Fibroblast of lung (primary cell): ENCODE measurements around the gene GLB1L3. TPM values are rescaled to one million over a fixed set of nuclear protein-coding genes. Genes with fewer than 3 reads are reported as not detected.
"Not testable (repeated sequence)": the region's sequence is repeated elsewhere in the genome, so short reads cannot be mapped to it uniquely, and the experiment has no call there.

Experiments used
- DNase-seq, 2 donors: peaks; one replicate each; pipeline versions ENCODE4 v3.0.0 to v3.0.0-alpha.2; 2010; ENCODE audit warnings: low read depth in 2 of 2
- H2AFZ ChIP-seq: 2 replicates; pipeline ENCODE4 v1.5.1; 2012; ENCODE audit warnings: low read length, control low read depth, inconsistent platforms
- H3K27ac ChIP-seq: 2 replicates; pipeline ENCODE4 v1.5.1; 2011; ENCODE audit warnings: low read length, control low read depth; ENCODE audit not compliant: insufficient read depth
- H3K27me3 ChIP-seq: 2 replicates; pipeline ENCODE4 v1.5.1; 2011; ENCODE audit warnings: mild to moderate bottlenecking, low read length; ENCODE audit not compliant: control insufficient read depth, insufficient read depth
- H3K36me3 ChIP-seq: 2 replicates; pipeline ENCODE4 v1.5.1; 2011; ENCODE audit warnings: low read length; ENCODE audit not compliant: control insufficient read depth, insufficient read depth
- H3K4me1 ChIP-seq: 2 replicates; pipeline ENCODE4 v1.5.1; 2011; ENCODE audit warnings: low read length; ENCODE audit not compliant: control insufficient read depth, insufficient read depth; ENCODE audit errors: extremely low read depth
- H3K4me2 ChIP-seq: 2 replicates; pipeline ENCODE4 v1.5.1; 2011; ENCODE audit warnings: low read length, control low read depth; ENCODE audit not compliant: insufficient read depth; ENCODE audit errors: extremely low read depth
- H3K4me3 ChIP-seq, 4 experiments: fragments of 200-600 bp in 1 of 4; sonication (generic) in 1 of 4; replicated peaks in 1 of 4; 2 replicates each; pipeline ENCODE4 v1.5.1; 2011 to 2016; ENCODE audit warnings: low read length in 4 of 4, low read depth in 3 of 4, mild to moderate bottlenecking in 3 of 4, control low read depth in 2 of 4, inconsistent platforms in 1 of 4, mixed read lengths in 1 of 4; ENCODE audit not compliant: insufficient read depth in 1 of 4; ENCODE audit errors: control extremely low read depth in 1 of 4
- H3K79me2 ChIP-seq: 2 replicates; pipeline ENCODE4 v1.5.1; 2012; ENCODE audit warnings: mild to moderate bottlenecking, low read length, inconsistent platforms; ENCODE audit not compliant: control insufficient read depth, insufficient read depth
- H3K9ac ChIP-seq: 2 replicates; pipeline ENCODE4 v1.5.1; 2011; ENCODE audit warnings: mild to moderate bottlenecking, low read length, control low read depth; ENCODE audit not compliant: insufficient read depth
- H3K9me3 ChIP-seq: 2 replicates; pipeline ENCODE4 v1.5.1; 2012; ENCODE audit warnings: low read depth, low read length; ENCODE audit not compliant: control insufficient read depth, insufficient read depth
- H4K20me1 ChIP-seq: 2 replicates; pipeline ENCODE4 v1.5.1; 2011; ENCODE audit warnings: low read length; ENCODE audit not compliant: control insufficient read depth, insufficient read depth; ENCODE audit errors: extremely low read depth
- EZH2 ChIP-seq: IDR thresholded peaks from 2 replicates; pipeline ENCODE4 v1.5.1; 2012; ENCODE audit warnings: low read length, control low read depth, mild to moderate bottlenecking; ENCODE audit errors: missing control alignments
- polyA plus RNA-seq, 2 donors: library from polyadenylated mRNA; depleted of rRNA in 1 of 2; stranded (reverse) in 1 of 2; unstranded in 1 of 2; fragments of >200 nt; gene quantifications; 2 replicates each; pipeline ENCODE4 v1.2.1, GENCODE V29; 2011 to 2012; ENCODE audit warnings: missing spikeins in 1 of 2
- total RNA-seq: library from RNA; depleted of rRNA; stranded (reverse); fragments of >200 nt; gene quantifications from 2 replicates; pipeline ENCODE4 v1.2.1, GENCODE V29; 2014
- TF ChIP-seq, protein P1 (sequence below), 2 donors: IDR thresholded peaks in 1 of 2; conservative IDR thresholded peaks in 1 of 2; 1 replicate in 1 of 2; 2 replicates in 1 of 2; pipeline ENCODE4 v1.5.1; 2011 to 2012; ENCODE audit warnings: low read length in 2 of 2, control low read depth in 1 of 2, inconsistent platforms in 1 of 2, low read depth in 1 of 2, mild to moderate bottlenecking in 1 of 2

GLB1L3 gene
- total and polyA plus RNA-seq, 2 donors (not counting 1 experiment from before 2014, with no cell fraction given): not detected

DNA sequence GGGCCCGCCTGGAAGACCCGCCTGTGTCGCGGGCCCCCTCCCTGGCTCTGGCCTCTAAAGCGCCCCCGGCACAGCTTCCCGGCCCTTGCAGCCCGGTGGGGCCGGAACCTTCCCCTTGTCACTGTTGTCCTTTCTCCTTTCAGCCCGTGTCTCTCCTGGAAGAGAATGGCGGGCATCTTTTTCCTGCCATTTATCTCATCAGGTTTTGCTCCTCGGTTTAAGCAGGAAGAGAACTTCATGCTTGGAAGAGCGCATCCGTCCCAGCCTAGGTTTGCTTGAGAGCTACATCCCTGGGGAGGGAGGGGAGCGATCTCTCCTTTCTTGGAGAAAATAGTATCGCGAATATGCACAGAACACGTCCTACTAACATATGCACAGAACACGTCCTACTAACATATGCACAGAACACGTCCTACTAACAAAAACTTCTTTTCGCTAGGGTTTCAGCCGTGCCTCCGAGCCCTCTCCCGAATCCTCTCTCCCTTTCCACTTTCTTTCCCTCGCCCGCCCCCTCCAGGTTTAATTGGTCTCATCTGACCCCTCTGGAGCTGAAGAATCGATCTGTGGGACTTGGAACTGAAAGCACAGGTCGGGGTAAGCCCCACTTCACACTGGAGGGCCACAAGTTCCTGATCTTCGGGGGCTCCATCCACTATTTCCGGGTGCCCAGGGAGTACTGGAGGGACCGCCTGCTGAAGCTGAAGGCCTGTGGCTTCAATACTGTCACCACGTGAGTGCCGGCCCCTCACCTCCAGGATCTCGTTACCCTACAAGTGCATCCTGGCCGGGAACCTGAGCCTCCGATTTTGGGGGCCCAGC is 1.2 kb downstream of the GLB1L3 start:
- Histone ChIP-seq H3K36me3 (no peaks in the 10 kb centered on the region), H3K27ac (no peak overlapping the region), H3K9ac (no peak overlapping the region), H4K20me1 (no peaks in the 10 kb centered on the region), H3K9me3 (no peaks in the 10 kb centered on the region), H3K4me2 (no peak overlapping the region), H3K4me3 (no peak overlapping the region), H2AFZ (no peak overlapping the region), H3K27me3 (peaks cover 50% of the 10 kb centered on the region), H3K4me1 (no peaks in the 10 kb centered on the region), H3K79me2 (no peaks in the 10 kb centered on the region)
- no peak for DNase-seq
- TF ChIP-seq EZH2: peak; percentile 90
- TF ChIP-seq, protein P1, sequence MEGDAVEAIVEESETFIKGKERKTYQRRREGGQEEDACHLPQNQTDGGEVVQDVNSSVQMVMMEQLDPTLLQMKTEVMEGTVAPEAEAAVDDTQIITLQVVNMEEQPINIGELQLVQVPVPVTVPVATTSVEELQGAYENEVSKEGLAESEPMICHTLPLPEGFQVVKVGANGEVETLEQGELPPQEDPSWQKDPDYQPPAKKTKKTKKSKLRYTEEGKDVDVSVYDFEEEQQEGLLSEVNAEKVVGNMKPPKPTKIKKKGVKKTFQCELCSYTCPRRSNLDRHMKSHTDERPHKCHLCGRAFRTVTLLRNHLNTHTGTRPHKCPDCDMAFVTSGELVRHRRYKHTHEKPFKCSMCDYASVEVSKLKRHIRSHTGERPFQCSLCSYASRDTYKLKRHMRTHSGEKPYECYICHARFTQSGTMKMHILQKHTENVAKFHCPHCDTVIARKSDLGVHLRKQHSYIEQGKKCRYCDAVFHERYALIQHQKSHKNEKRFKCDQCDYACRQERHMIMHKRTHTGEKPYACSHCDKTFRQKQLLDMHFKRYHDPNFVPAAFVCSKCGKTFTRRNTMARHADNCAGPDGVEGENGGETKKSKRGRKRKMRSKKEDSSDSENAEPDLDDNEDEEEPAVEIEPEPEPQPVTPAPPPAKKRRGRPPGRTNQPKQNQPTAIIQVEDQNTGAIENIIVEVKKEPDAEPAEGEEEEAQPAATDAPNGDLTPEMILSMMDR (conservative IDR thresholded peaks at IDR 0.05 in 1 of 2, IDR thresholded peaks at IDR 0.05 in 1 of 2; ENCODE audit: low read depth in 1 of 2, low read length in 2 of 2): no peak

DNA sequence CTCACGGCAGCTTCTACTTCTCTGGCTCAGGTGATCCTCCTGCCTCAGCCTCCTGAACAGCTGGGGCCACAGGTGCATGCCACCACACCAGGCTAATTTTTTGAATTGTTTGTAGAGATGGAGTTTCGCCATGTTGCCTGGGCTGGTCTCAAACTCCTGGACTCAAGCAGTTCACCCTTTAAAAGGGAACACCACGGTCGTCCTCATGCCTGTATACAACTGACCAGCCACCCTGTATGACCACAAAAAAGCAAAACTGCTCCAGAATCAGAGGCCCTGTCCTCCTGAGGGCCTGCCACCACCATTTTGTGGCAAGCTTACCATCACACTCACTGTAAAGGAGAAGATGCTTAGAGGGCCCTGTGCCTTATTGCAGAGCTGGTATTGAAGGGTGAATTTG is 2.2 kb downstream of the GLB1L3 start:
- no peak overlapping the region for H3K4me3 ChIP-seq
- TF ChIP-seq, protein P1 (conservative IDR thresholded peaks at IDR 0.05 in 1 of 2, IDR thresholded peaks at IDR 0.05 in 1 of 2; ENCODE audit: low read depth in 1 of 2, low read length in 2 of 2): no peak
- TF ChIP-seq EZH2: no peak
- no peaks in the 10 kb centered on the region for H3K4me1 ChIP-seq
- no peak overlapping the region for H3K4me2 ChIP-seq
- no peak overlapping the region for H2AFZ ChIP-seq
- H3K9me3 ChIP-seq: no peaks in the 10 kb centered on the region
- H3K27me3 ChIP-seq: peaks cover 45% of the 10 kb centered on the region
- no peaks in the 10 kb centered on the region for H4K20me1 ChIP-seq
- H3K79me2 ChIP-seq: no peaks in the 10 kb centered on the region
- H3K27ac ChIP-seq: no peak overlapping the region
- no peak overlapping the region for H3K9ac ChIP-seq
- DNase-seq: no peak
- H3K36me3 ChIP-seq: no peaks in the 10 kb centered on the region

DNA sequence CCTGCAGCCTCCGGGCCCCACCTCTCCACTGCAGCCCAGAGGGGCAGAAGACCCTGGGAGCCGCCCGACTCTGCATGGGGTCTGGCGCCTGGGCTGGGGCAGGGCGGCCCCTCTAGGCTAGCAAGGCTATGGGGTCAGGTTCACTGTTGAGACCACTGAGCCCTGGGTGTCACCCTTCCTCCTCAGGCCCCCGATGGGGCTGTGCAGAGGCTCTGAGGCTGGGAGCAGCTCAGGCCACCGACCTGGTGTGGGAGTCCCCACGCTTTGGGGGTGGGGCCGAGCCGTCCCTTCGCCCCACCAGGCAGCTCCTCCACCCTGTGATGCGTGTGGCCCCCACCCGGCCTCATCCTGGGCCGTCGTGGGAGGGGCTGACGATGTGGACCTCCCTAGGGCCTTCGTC is 5.5 kb downstream of the GLB1L3 start:
- not testable (repeated sequence) for H3K36me3 ChIP-seq, H3K4me1 ChIP-seq, DNase-seq, H3K4me2 ChIP-seq, H3K27ac ChIP-seq, H3K9ac ChIP-seq, H4K20me1 ChIP-seq, H3K4me3 ChIP-seq, H3K79me2 ChIP-seq, H2AFZ ChIP-seq, H3K9me3 ChIP-seq
- peaks cover 19% of the 10 kb centered on the region for H3K27me3 ChIP-seq
